ENCODE results near the gene NTNG2. TPM values are rescaled to one million over a fixed set of nuclear protein-coding genes. Genes with fewer than 3 reads are reported as not detected.

Gene NTNG2
- total and polyA plus RNA-seq, 12 donors, result 0.37 to 21.6 (median 4.7) TPM

DNA sequence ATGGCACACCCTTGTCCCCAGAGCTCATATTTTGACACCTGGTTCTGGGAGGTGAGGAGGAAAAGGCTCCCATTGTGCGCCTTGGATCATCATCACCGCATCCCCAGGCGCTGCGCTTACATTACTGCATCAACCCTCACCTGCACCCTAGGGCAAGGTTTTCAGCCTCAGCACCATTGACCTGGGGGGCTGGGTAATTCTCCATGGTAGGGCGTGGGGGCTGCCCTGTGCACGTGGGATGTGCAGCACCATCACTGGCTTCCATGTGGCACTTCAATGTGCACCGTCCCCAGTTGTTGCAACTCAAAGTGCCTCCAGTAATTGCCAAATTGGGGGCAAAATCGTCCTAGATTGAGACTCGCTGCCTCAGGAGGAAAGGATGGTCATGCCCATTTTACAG lies 83.6 kb downstream of the NTNG2 start:
- TF ChIP-seq CTCF (IDR thresholded peaks at IDR 0.05) (no peak), POLR2A (IDR thresholded peaks at IDR 0.05) (no peak)
- Histone ChIP-seq H3K4me3 (no peak overlapping the region), H3K27me3 (no peaks in the 10 kb centered on the region), H3K27ac (peak overlapping the region in 2 of 5 donors; percentile 91), H3K9me3 (replicated peaks in 1 of 3) (no peaks in the 10 kb centered on the region), H3K4me1 (replicated peaks in 1 of 2) (peaks cover 14 to 38% of the 10 kb centered on the region in 2 donors), H3K36me3 (replicated peaks in 1 of 2) (no peaks in the 10 kb centered on the region)
- WGBS, 4 donors, result 86 to 96% (median 90%) methylated on average over 4 to 9 of the region's 9 CpGs
- intact Hi-C loops (cut with DNase I), result loop anchor here in 1 of 2 donors (5.0 kb wide), 1 partner anchor 483 kb away; no protein-coding TSS in a partner anchor
- no peak for DNase-seq

GRCh38 chr9:132247942-132248341 lies 86.1 kb downstream of the NTNG2 start:
- intact Hi-C loops (cut with DNase I), result loop anchor here in 1 of 2 donors (5.0 kb wide), 1 partner anchor 486 kb away; no protein-coding TSS in a partner anchor
- Histone ChIP-seq H3K36me3 (replicated peaks in 1 of 2) (no peaks in the 10 kb centered on the region), H3K9me3 (replicated peaks in 1 of 3) (no peaks in the 10 kb centered on the region), H3K4me3 (no peak overlapping the region), H3K27ac (no peak overlapping the region), H3K4me1 (replicated peaks in 1 of 2) (peaks cover 14 to 27% of the 10 kb centered on the region in 2 donors), H3K27me3 (no peaks in the 10 kb centered on the region)
- 76 to 95% (median 85%) methylated on average over 7 to 8 of the region's 8 CpGs for WGBS, 4 donors
- no peak for DNase-seq
- TF ChIP-seq POLR2A (IDR thresholded peaks at IDR 0.05) (no peak), CTCF (IDR thresholded peaks at IDR 0.05) (no peak)

- no peaks in the 10 kb centered on the region for H3K27me3 ChIP-seq
- TF ChIP-seq POLR2A (IDR thresholded peaks at IDR 0.05) (no peak), CTCF (IDR thresholded peaks at IDR 0.05) (no peak)
- H3K36me3 ChIP-seq (replicated peaks in 1 of 2), result no peaks in the 10 kb centered on the region
- 62 to 75% (median 72%) methylated on average over 4 to 6 of the region's 6 CpGs for whole genome bisulfite sequencing, 4 donors
- H3K4me1 ChIP-seq (replicated peaks in 1 of 2), result peaks cover 14 to 15% of the 10 kb centered on the region in 2 donors
- intact Hi-C loops (cut with DNase I), result loop anchor here in 1 of 2 donors (5.0 kb wide), 1 partner anchor 487 kb away; no protein-coding TSS in a partner anchor
- peak in 2 of 7 donors; percentile 52 to 57 for DNase-seq
- H3K4me3 ChIP-seq, result no peak overlapping the region
- H3K27ac ChIP-seq, result no peak overlapping the region
- H3K9me3 ChIP-seq (replicated peaks in 1 of 3), result no peaks in the 10 kb centered on the region
Measured at GRCh38 chr9:132249123-132249522, 87.3 kb downstream of the NTNG2 start.

DNA sequence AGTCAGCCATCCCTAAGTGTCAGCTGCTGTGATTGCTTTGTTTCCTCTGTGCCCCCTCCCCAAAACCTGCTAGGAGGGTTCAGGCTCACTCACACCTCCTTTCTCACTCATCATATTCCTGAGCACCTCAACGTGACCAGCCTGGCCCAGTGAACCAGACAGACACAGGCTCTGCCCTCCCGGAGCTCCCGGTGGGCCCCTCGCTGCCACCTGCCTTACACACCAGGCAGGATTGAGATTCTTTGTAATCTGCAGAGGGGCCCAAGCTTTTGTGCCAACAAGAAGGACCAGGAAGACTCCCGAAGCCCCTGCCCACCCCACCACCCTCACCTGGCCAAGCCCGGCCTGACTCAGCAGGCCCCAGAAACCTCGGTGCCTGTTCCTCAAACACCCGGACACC lies 87.8 kb downstream of the NTNG2 start:
- Histone ChIP-seq H3K9me3 (replicated peaks in 1 of 3) (no peaks in the 10 kb centered on the region), H3K4me3 (no peak overlapping the region), H3K36me3 (replicated peaks in 1 of 2) (no peaks in the 10 kb centered on the region), H3K27me3 (no peaks in the 10 kb centered on the region), H3K4me1 (replicated peaks in 1 of 2) (peaks cover 9 to 10% of the 10 kb centered on the region in 2 donors), H3K27ac (no peak overlapping the region)
- intact Hi-C loops (cut with DNase I), result loop anchor here (5.0 kb wide), 1 partner anchor 487 kb away; no protein-coding TSS in a partner anchor
- TF ChIP-seq CTCF (IDR thresholded peaks at IDR 0.05), result no peak
- no peak for TF ChIP-seq POLR2A (IDR thresholded peaks at IDR 0.05)
- 86 to 93% (median 90%) methylated on average over 6 to 8 of the region's 8 CpGs for WGBS, 4 donors
- DNase-seq, result peak in 1 of 7 donors; percentile 1

Measured in adrenal gland (tissue), 12 donors.